Neural crest cell (in vitro differentiated cells): ENCODE results near the gene PHF8. TPM values are rescaled to one million over a fixed set of nuclear protein-coding genes. Genes with fewer than 3 reads are reported as not detected.

ENCODE experiments used
- DNase-seq: peaks from one replicate; pipeline ENCODE4 v3.0.0; 2021; ENCODE audit warnings: low read depth, mixed read lengths, low spot score
- H3K27ac Mint-ChIP-seq: one replicate; pipeline ENCODE4 v1.8.0; 2021; ENCODE audit warnings: mild to moderate bottlenecking, mixed read lengths; ENCODE audit not compliant: unreplicated experiment
- H3K27me3 Mint-ChIP-seq: 2 replicates; pipeline ENCODE4 v1.8.0; 2021; ENCODE audit warnings: low read depth, mild to moderate bottlenecking, mixed read lengths
- H3K36me3 Mint-ChIP-seq: 2 replicates; pipeline ENCODE4 v1.8.0; 2021; ENCODE audit warnings: low read depth, mild to moderate bottlenecking, mixed read lengths
- H3K4me1 Mint-ChIP-seq: 2 replicates; pipeline ENCODE4 v1.8.0; 2021; ENCODE audit warnings: mixed read lengths
- H3K4me3 Mint-ChIP-seq: one replicate; pipeline ENCODE4 v1.8.0; 2021; ENCODE audit warnings: mild to moderate bottlenecking, mixed read lengths
- H3K9me3 Mint-ChIP-seq: 2 replicates; pipeline ENCODE4 v1.8.0; 2021; ENCODE audit warnings: mixed read lengths
- total RNA-seq: library from RNA; stranded (reverse); gene quantifications from 2 replicates; pipeline ENCODE4 v1.2.1, GENCODE V29; 2021
- TF ChIP-seq, protein P1 (sequence below): fragments of 200-600 bp; sonication (generic); conservative IDR thresholded peaks from 2 replicates; pipeline ENCODE4 v1.5.0; 2021; ENCODE audit warnings: antibody characterized with exemption, mild to moderate bottlenecking

Gene PHF8
- total RNA-seq, 1 donor from 2014 or later: 38.1 TPM

DNA sequence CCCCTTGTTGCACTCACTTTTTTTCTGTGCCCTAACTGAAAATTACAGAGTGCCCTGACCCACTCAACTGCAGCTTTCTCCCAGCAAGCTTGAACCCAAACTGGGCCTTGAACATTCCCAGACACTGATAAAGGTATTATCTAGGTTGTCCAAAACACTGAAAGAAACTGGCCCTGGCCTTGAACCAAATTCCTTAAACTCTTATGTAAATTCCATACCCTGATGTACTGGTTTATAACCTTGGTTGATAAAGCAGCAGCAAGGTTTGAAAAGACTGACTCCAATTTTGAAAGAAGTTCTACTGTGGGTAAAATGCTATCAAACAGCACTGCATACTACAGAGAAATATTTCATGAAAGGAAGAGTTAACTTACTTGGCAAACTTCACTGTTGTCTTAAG is 125.6 kb downstream of the PHF8 start:
- H3K27ac Mint-ChIP-seq: no peak overlapping the region
- H3K9me3 Mint-ChIP-seq: no peaks in the 10 kb centered on the region
- no peaks in the 10 kb centered on the region for H3K4me1 Mint-ChIP-seq
- H3K27me3 Mint-ChIP-seq: no peaks in the 10 kb centered on the region
- H3K4me3 Mint-ChIP-seq: no peak overlapping the region
- TF ChIP-seq, protein P1, sequence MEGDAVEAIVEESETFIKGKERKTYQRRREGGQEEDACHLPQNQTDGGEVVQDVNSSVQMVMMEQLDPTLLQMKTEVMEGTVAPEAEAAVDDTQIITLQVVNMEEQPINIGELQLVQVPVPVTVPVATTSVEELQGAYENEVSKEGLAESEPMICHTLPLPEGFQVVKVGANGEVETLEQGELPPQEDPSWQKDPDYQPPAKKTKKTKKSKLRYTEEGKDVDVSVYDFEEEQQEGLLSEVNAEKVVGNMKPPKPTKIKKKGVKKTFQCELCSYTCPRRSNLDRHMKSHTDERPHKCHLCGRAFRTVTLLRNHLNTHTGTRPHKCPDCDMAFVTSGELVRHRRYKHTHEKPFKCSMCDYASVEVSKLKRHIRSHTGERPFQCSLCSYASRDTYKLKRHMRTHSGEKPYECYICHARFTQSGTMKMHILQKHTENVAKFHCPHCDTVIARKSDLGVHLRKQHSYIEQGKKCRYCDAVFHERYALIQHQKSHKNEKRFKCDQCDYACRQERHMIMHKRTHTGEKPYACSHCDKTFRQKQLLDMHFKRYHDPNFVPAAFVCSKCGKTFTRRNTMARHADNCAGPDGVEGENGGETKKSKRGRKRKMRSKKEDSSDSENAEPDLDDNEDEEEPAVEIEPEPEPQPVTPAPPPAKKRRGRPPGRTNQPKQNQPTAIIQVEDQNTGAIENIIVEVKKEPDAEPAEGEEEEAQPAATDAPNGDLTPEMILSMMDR: no peak
- no peaks in the 10 kb centered on the region for H3K36me3 Mint-ChIP-seq
- no peak for DNase-seq

DNA sequence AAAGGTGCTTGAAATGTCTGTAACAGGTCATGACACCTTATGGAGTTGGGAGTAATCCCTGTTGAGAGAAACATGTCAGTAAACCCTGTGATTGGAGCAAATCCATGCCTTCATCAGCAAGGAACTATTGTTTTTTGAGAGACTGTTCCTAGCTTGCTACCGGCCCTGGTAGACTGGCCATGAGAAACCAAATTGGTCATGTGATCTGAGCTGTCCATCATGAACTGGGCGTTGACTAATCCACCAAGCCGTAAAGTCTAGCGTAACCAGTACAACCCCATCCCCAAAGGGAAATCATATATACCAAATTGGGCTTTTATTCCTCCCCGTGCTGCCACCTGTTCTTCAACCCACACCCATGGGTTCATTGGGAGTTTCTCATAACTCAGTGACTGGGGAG is 143.7 kb downstream of the PHF8 start:
- Mint-ChIP-seq H3K27ac (no peak overlapping the region), H3K9me3 (peaks cover 21% of the 10 kb centered on the region), H3K4me1 (no peaks in the 10 kb centered on the region), H3K4me3 (no peak overlapping the region), H3K27me3 (no peaks in the 10 kb centered on the region), H3K36me3 (peaks cover 10% of the 10 kb centered on the region)
- no peak for DNase-seq
- TF ChIP-seq, protein P1: no peak

DNA sequence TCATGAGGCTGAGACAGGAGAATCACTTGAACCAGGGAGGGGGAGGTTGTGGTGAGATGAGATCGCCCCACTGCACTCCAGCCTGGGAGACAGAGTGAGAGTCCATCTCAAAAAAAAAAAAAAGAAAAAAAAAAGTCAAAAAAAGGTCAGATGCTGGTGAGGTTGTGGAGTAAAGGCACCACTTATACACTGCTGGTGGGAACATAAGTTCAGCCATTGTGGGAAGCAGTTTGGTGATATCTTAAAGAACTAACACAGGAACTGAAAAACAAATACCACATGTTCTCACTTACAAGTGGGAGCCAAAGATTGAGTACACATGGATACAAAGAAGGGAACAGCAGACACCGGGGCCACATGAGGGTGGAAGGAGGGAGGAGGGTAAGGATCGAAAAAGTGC is 149.0 kb downstream of the PHF8 start:
- Mint-ChIP-seq H3K4me1 (no peaks in the 10 kb centered on the region), H3K27ac (no peak overlapping the region), H3K27me3 (no peaks in the 10 kb centered on the region), H3K9me3 (peaks cover 24% of the 10 kb centered on the region), H3K36me3 (peaks cover 12% of the 10 kb centered on the region), H3K4me3 (no peak overlapping the region)
- no peak for DNase-seq
- TF ChIP-seq, protein P1: no peak

Other genes with a start within 250 kb of the PHF8 start
- gene FAM120C, start 138.8 kb upstream of the PHF8 start, total RNA-seq: 14.0 and 14.6 TPM in 2 replicates